ENCODE data around the gene PITX1. TPM values are rescaled to one million over a fixed set of nuclear protein-coding genes. Genes with fewer than 3 reads are reported as not detected.

The PITX1 gene
- total and polyA plus RNA-seq, 2 donors (not counting 3 experiments of a cell fraction or from before 2014, with no cell fraction given), result 0.48 to 6.0 TPM

DNA sequence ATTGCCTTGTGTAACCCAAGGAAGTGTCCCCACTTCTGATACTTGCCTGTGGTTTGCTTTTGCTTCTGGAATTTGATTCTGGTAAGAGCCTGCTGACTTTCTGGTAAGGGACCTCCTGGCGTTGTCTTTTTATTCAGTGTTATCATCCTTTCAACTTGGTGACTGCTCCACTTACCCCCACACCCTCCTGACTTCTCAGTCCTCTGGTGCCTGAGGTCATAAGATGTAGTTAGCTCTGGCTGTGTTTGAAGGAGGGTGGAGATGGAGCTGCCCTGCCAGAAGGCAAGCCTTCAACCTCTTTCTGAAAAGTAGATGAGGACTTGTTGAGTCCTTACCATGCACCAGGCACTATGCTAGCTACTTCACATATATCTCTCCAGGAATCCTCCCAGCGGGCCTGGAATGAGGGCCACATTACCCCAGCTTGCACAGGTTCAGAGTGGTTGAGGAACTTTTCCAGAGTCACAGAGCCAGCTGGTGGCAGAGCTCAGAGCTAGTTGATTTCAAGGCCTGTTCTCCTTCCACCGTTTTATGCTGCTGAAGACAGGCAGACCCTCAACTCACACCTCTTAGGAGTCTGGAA, 45.2 kb upstream of the PITX1 start:
- Histone ChIP-seq H3K4me3 (replicated peaks in 1 of 3; ENCODE audit: insufficient read depth in 1 of 3, low read depth in 1 of 3, low read length in 3 of 3) (no peak overlapping the region), H3K4me2 (ENCODE audit: insufficient read depth, low read length) (no peak overlapping the region), H3K9me1 (replicated peaks; ENCODE audit: control insufficient read depth, extremely low read depth, insufficient read depth, low read length) (no peaks in the 10 kb centered on the region), H3K4me1 (ENCODE audit: control insufficient read depth, extremely low read depth, insufficient read depth, low read length) (no peaks in the 10 kb centered on the region), H2AFZ (ENCODE audit: low read depth, low read length) (no peak overlapping the region), H3K79me2 (ENCODE audit: control insufficient read depth, insufficient read depth, low read length) (no peaks in the 10 kb centered on the region), H4K20me1 (replicated peaks; ENCODE audit: control insufficient read depth, extremely low read depth, insufficient read depth, low read length) (no peaks in the 10 kb centered on the region), H3K9me3 (replicated peaks; ENCODE audit: control insufficient read depth, insufficient read depth, low read length) (peaks cover 2% of the 10 kb centered on the region), H3K36me3 (ENCODE audit: control insufficient read depth in 2 of 2, extremely low read depth in 1 of 2, insufficient read depth in 2 of 2, low read length in 2 of 2) (no peaks in the 10 kb centered on the region), H3K27me3 (ENCODE audit: control insufficient read depth in 2 of 2, insufficient read depth in 2 of 2, low read length in 2 of 2) (peaks cover 2% of the 10 kb centered on the region in 2 experiments), H3K9ac (replicated peaks; ENCODE audit: extremely low read depth, insufficient read depth, low read length) (no peak overlapping the region), H3K27ac (ENCODE audit: insufficient read depth, low read depth, low read length) (no peak overlapping the region)
- CTCF ChIA-PET, result no interaction called here
- intact Hi-C loops (cut with micrococcal nuclease), result no loop called here
- TF ChIP-seq MYC (IDR thresholded peaks at IDR 0.05; ENCODE audit: low read depth, low read length), result no peak
- TF ChIP-seq POLR2A (IDR thresholded peaks at IDR 0.05; ENCODE audit: low read depth, low read length), result no peak
- no peak for TF ChIP-seq POLR2AphosphoS5 (IDR thresholded peaks at IDR 0.05; ENCODE audit: insufficient read depth, low read depth, low read length)
- no peak for TF ChIP-seq JUN (IDR thresholded peaks at IDR 0.05; ENCODE audit: borderline replicate concordance, insufficient read depth, insufficient read length, low read depth)
- no peak for TF ChIP-seq EZH2 (IDR thresholded peaks at IDR 0.05; ENCODE audit: borderline replicate concordance, low read depth, low read length, severe bottlenecking)
- TF ChIP-seq, protein P1, sequence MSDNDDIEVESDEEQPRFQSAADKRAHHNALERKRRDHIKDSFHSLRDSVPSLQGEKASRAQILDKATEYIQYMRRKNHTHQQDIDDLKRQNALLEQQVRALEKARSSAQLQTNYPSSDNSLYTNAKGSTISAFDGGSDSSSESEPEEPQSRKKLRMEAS (IDR thresholded peaks at IDR 0.05; ENCODE audit: insufficient read depth, insufficient read length), result no peak
- TF ChIP-seq GATA2 (IDR thresholded peaks at IDR 0.05; ENCODE audit: insufficient read depth, insufficient read length, low read depth, low read length), result no peak
- no peak for TF ChIP-seq FOS (IDR thresholded peaks at IDR 0.05; ENCODE audit: borderline replicate concordance, insufficient read depth, low read length)
- TF ChIP-seq, protein P2, sequence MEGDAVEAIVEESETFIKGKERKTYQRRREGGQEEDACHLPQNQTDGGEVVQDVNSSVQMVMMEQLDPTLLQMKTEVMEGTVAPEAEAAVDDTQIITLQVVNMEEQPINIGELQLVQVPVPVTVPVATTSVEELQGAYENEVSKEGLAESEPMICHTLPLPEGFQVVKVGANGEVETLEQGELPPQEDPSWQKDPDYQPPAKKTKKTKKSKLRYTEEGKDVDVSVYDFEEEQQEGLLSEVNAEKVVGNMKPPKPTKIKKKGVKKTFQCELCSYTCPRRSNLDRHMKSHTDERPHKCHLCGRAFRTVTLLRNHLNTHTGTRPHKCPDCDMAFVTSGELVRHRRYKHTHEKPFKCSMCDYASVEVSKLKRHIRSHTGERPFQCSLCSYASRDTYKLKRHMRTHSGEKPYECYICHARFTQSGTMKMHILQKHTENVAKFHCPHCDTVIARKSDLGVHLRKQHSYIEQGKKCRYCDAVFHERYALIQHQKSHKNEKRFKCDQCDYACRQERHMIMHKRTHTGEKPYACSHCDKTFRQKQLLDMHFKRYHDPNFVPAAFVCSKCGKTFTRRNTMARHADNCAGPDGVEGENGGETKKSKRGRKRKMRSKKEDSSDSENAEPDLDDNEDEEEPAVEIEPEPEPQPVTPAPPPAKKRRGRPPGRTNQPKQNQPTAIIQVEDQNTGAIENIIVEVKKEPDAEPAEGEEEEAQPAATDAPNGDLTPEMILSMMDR (IDR thresholded peaks at IDR 0.05; ENCODE audit: extremely low read depth in 1 of 2, insufficient read depth in 1 of 2, low read depth in 1 of 2, low read length in 2 of 2), result no peak
- dilution Hi-C loops (cut with MboI; ENCODE audit: extremely low pct_ligation_motif_present, low sequenced_read_pairs), result no loop called here
- DNase-seq (ENCODE audit: low read depth, low spot score) (no peak), FAIRE-seq (no peak)
- POLR2A ChIA-PET, result no interaction called here
- no TSS peak for BruUV-seq (replicated peaks)
